Testis (tissue), 2 donors: ENCODE measurements around the gene UHMK1.

Experiments
- CTCF ChIP-seq, 3 experiments: fragments of 450-650 bp in 2 of 3; fragments of 200-600 bp in 1 of 3; sonication (generic) in 1 of 3; IDR thresholded peaks; one replicate each; pipeline ENCODE4 v1.5.1; 2016 to 2019; ENCODE audit warnings: antibody characterized with exemption in 3 of 3, mild to moderate bottlenecking in 2 of 3, moderate library complexity in 1 of 3
- POLR2A ChIP-seq: fragments of 450-650 bp; IDR thresholded peaks from one replicate; pipeline ENCODE4 v1.6.1; 2017; ENCODE audit warnings: antibody characterized with exemption, mild to moderate bottlenecking, moderate library complexity

- TF ChIP-seq CTCF (IDR thresholded peaks at IDR 0.05), result no peak
- no peak for TF ChIP-seq POLR2A
Observed at GRCh38 chr1:162571696-162572095, 74.1 kb downstream of the UHMK1 start.
